Measurements from ENCODE around the gene UROC1.

Gene UROC1

GRCh38 chr3:126456211-126456610 lies 61.4 kb downstream of the UROC1 start:
- Histone ChIP-seq H3K9me3 (ENCODE audit: insufficient read depth, low read depth, low read length) (no peaks in the 10 kb centered on the region), H3K36me3 (ENCODE audit: insufficient read depth, low read depth, low read length) (peaks cover 84% of the 10 kb centered on the region), H3K4me3 (ENCODE audit: low read length) (no peak overlapping the region), H3K27ac (ENCODE audit: low read length) (no peak overlapping the region), H3K4me1 (ENCODE audit: insufficient read depth, low read length) (no peaks in the 10 kb centered on the region), H3K27me3 (ENCODE audit: insufficient read depth, low read length) (no peaks in the 10 kb centered on the region), H3K9ac (ENCODE audit: low read depth, low read length) (no peak overlapping the region)

DNA sequence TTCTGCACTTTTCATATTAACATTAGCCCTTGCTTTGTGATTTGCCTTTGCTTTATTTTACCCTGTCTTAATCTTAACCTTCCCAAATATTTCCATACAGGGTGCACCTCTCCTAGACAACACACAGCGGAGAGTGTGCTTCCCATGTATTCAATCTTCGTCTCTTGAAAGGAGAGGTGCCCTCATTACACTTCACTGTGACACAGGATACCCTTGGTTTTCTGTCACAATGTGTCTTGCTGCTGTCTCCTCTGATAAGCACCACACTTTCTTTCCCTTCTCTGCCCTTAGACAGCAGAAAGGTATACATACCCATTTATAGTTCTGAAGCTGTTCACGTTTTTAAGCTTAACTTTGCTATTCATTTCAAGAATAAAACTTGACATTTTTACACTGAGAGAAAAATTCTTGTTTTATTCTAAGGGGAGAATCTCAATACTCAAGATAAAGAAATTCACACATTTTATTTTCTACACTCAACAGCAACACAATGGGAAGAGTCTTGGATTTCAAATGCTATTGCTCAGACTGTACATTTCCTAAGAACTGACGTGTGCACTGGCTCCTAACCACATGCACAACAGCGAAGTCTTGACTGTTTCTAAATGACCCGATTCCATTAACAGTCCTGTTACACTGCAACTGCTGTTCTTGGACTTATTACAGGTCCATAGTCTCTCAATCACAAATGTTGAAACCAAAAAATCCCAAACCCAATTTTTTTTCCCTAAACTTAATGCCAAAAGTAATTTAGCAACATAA lies 63.0 kb downstream of the UROC1 start:
- Histone ChIP-seq H3K4me1 (ENCODE audit: insufficient read depth, low read length) (no peaks in the 10 kb centered on the region), H3K27me3 (ENCODE audit: insufficient read depth, low read length) (no peaks in the 10 kb centered on the region), H3K9ac (ENCODE audit: low read depth, low read length) (no peak overlapping the region), H3K36me3 (ENCODE audit: insufficient read depth, low read depth, low read length) (peaks cover 84% of the 10 kb centered on the region), H3K9me3 (ENCODE audit: insufficient read depth, low read depth, low read length) (no peaks in the 10 kb centered on the region), H3K4me3 (ENCODE audit: low read length) (no peak overlapping the region), H3K27ac (ENCODE audit: low read length) (no peak overlapping the region)

DNA sequence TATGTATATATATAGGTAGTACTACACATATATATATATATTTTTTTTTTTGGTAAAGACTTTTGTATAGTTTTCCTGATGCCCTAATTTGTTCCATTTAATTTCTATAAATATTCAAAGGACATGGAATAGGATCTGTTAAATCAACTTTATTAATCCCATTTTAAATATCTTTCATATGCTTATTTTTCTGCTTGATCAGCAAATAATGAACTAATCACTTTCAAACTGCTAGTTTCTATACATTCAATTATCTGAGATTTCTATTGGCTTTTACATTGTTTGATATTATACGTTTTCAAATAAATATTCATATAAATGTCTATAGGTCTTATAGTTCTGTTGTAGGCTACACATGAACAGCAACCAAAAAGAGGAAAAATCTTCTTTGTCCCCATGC lies 63.5 kb downstream of the UROC1 start:
- peaks cover 81% of the 10 kb centered on the region for H3K36me3 ChIP-seq (ENCODE audit: insufficient read depth, low read depth, low read length)
- no peak overlapping the region for H3K4me3 ChIP-seq (ENCODE audit: low read length)
- H3K27ac ChIP-seq (ENCODE audit: low read length) = no peak overlapping the region
- no peaks in the 10 kb centered on the region for H3K9me3 ChIP-seq (ENCODE audit: insufficient read depth, low read depth, low read length)
- no peaks in the 10 kb centered on the region for H3K4me1 ChIP-seq (ENCODE audit: insufficient read depth, low read length)
- no peak overlapping the region for H3K9ac ChIP-seq (ENCODE audit: low read depth, low read length)
- H3K27me3 ChIP-seq (ENCODE audit: insufficient read depth, low read length) = no peaks in the 10 kb centered on the region

DNA sequence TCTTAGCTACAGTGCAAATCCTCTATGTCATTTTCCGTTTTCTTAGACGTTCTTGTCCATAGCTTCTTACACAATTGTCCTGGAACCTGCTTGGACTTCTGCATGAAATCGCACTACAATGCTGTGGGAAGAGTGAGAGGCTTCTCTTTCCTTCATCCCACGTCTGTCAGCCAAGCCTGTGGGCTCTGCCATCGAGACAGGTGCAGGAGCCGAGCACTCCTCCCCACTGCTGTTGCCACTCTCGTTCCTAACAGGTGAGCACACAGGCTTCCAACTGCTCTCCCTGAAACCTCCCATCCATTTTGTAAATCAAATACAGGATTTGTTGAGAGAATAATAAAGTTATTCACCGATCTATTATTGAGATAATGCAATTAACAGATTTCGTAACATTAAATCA lies 65.4 kb downstream of the UROC1 start:
- Histone ChIP-seq H3K4me1 (ENCODE audit: insufficient read depth, low read length) (no peaks in the 10 kb centered on the region), H3K36me3 (ENCODE audit: insufficient read depth, low read depth, low read length) (peaks cover 70% of the 10 kb centered on the region), H3K27me3 (ENCODE audit: insufficient read depth, low read length) (no peaks in the 10 kb centered on the region), H3K9ac (ENCODE audit: low read depth, low read length) (no peak overlapping the region), H3K27ac (ENCODE audit: low read length) (no peak overlapping the region), H3K4me3 (ENCODE audit: low read length) (no peak overlapping the region), H3K9me3 (ENCODE audit: insufficient read depth, low read depth, low read length) (no peaks in the 10 kb centered on the region)

DNA sequence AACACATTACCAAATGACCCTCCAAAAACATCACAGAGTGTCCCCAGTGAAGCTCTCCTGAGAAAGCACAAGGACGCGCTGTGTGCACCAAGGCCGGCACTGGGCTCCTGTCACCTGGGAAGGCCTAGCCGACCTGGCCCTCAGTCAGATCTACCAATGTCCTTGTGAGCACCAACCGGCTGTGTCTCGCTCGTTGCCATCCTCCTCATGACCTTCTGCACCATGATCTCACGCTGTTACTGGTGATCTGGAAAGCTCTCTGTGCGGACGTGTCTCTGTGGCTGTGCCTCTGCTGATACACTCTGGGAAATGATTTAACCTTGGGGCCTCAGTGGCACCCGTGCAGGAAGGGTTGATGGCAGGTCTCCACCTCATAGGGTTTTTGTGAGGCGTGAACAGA lies 66.1 kb downstream of the UROC1 start:
- Histone ChIP-seq H3K9me3 (ENCODE audit: insufficient read depth, low read depth, low read length) (no peaks in the 10 kb centered on the region), H3K36me3 (ENCODE audit: insufficient read depth, low read depth, low read length) (peaks cover 63% of the 10 kb centered on the region), H3K27ac (ENCODE audit: low read length) (no peak overlapping the region), H3K4me1 (ENCODE audit: insufficient read depth, low read length) (0 out of 2 replicates have a peak, but pooled peaks cover 5% of the 10 kb centered on the region), H3K27me3 (ENCODE audit: insufficient read depth, low read length) (no peaks in the 10 kb centered on the region), H3K4me3 (ENCODE audit: low read length) (no peak overlapping the region), H3K9ac (ENCODE audit: low read depth, low read length) (no peak overlapping the region)

- no peak overlapping the region for H3K4me3 ChIP-seq (ENCODE audit: low read length)
- no peaks in the 10 kb centered on the region for H3K9me3 ChIP-seq (ENCODE audit: insufficient read depth, low read depth, low read length)
- no peak overlapping the region for H3K27ac ChIP-seq (ENCODE audit: low read length)
- H3K36me3 ChIP-seq (ENCODE audit: insufficient read depth, low read depth, low read length) = peaks cover 63% of the 10 kb centered on the region
- 0 out of 2 replicates have a peak, but pooled peaks cover 6% of the 10 kb centered on the region for H3K4me1 ChIP-seq (ENCODE audit: insufficient read depth, low read length)
- no peak overlapping the region for H3K9ac ChIP-seq (ENCODE audit: low read depth, low read length)
- H3K27me3 ChIP-seq (ENCODE audit: insufficient read depth, low read length) = no peaks in the 10 kb centered on the region
Measured at GRCh38 chr3:126450744-126451143, 66.8 kb downstream of the UROC1 start.

- no peak overlapping the region for H3K4me3 ChIP-seq (ENCODE audit: low read length)
- H3K4me1 ChIP-seq (ENCODE audit: insufficient read depth, low read length) = 0 out of 2 replicates have a peak, but pooled peaks cover 6% of the 10 kb centered on the region
- H3K36me3 ChIP-seq (ENCODE audit: insufficient read depth, low read depth, low read length) = peaks cover 59% of the 10 kb centered on the region
- H3K27me3 ChIP-seq (ENCODE audit: insufficient read depth, low read length) = no peaks in the 10 kb centered on the region
- H3K27ac ChIP-seq (ENCODE audit: low read length) = no peak overlapping the region
- no peaks in the 10 kb centered on the region for H3K9me3 ChIP-seq (ENCODE audit: insufficient read depth, low read depth, low read length)
- no peak overlapping the region for H3K9ac ChIP-seq (ENCODE audit: low read depth, low read length)
Measured at GRCh38 chr3:126450219-126450618, 67.4 kb downstream of the UROC1 start.

GRCh38 chr3:126449621-126450051 lies 67.9 kb downstream of the UROC1 start:
- H3K4me3 ChIP-seq (ENCODE audit: low read length) = no peak overlapping the region
- no peak overlapping the region for H3K9ac ChIP-seq (ENCODE audit: low read depth, low read length)
- H3K36me3 ChIP-seq (ENCODE audit: insufficient read depth, low read depth, low read length) = peaks cover 53% of the 10 kb centered on the region
- H3K27ac ChIP-seq (ENCODE audit: low read length) = no peak overlapping the region
- no peaks in the 10 kb centered on the region for H3K27me3 ChIP-seq (ENCODE audit: insufficient read depth, low read length)
- H3K4me1 ChIP-seq (ENCODE audit: insufficient read depth, low read length) = 0 out of 2 replicates have a peak, but pooled peaks cover 6% of the 10 kb centered on the region
- no peaks in the 10 kb centered on the region for H3K9me3 ChIP-seq (ENCODE audit: insufficient read depth, low read depth, low read length)

- H3K9ac ChIP-seq (ENCODE audit: low read depth, low read length) = no peak overlapping the region
- H3K4me3 ChIP-seq (ENCODE audit: low read length) = no peak overlapping the region
- peaks cover 47% of the 10 kb centered on the region for H3K36me3 ChIP-seq (ENCODE audit: insufficient read depth, low read depth, low read length)
- no peaks in the 10 kb centered on the region for H3K9me3 ChIP-seq (ENCODE audit: insufficient read depth, low read depth, low read length)
- H3K27ac ChIP-seq (ENCODE audit: low read length) = no peak overlapping the region
- no peaks in the 10 kb centered on the region for H3K27me3 ChIP-seq (ENCODE audit: insufficient read depth, low read length)
- 0 out of 2 replicates have a peak, but pooled peaks cover 6% of the 10 kb centered on the region for H3K4me1 ChIP-seq (ENCODE audit: insufficient read depth, low read length)
Measured at GRCh38 chr3:126448893-126449180, 68.7 kb downstream of the UROC1 start.

- Histone ChIP-seq H3K4me1 (ENCODE audit: insufficient read depth, low read length) (0 out of 2 replicates have a peak, but pooled peaks cover 6% of the 10 kb centered on the region), H3K9ac (ENCODE audit: low read depth, low read length) (no peak overlapping the region), H3K36me3 (ENCODE audit: insufficient read depth, low read depth, low read length) (peaks cover 44% of the 10 kb centered on the region)
Measured at GRCh38 chr3:126448136-126448892, 69.3 kb downstream of the UROC1 start.

DNA sequence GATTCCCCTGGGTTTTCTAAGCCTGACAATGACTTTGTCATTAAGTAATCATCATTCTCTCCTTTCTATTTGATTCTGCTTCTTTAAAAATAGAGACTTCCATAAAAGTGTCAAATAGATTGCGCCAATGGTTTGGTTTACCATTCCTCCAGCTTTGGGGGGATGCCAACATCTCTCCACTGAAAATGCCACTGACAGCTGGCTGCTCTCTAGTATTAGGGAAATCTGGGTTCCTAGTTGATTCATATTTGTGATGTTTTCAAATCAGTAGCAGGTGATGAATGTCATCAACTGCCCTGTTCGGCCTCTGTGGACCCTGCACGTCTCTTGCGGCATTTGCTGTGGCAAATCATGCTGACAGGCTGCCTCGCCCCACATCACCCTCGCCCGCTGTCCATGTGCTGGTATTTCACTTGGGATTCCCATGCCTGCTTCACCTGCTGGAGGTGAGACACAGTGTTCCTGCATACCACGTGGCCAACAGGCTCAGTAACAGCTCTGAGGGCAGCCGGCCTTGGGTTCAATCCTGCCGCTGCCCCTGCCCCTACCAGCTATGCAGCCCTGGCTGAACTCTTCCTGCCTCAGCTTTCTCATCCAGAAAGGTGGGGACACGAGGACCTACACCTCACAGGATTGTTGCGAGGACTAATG lies 70.0 kb downstream of the UROC1 start:
- no peaks in the 10 kb centered on the region for H3K27me3 ChIP-seq (ENCODE audit: insufficient read depth, low read length)
- H3K27ac ChIP-seq (ENCODE audit: low read length) = no peak overlapping the region
- no peaks in the 10 kb centered on the region for H3K9me3 ChIP-seq (ENCODE audit: insufficient read depth, low read depth, low read length)
- H3K36me3 ChIP-seq (ENCODE audit: insufficient read depth, low read depth, low read length) = peaks cover 38% of the 10 kb centered on the region
- no peak overlapping the region for H3K4me3 ChIP-seq (ENCODE audit: low read length)
- H3K4me1 ChIP-seq (ENCODE audit: insufficient read depth, low read length) = 0 out of 2 replicates have a peak, but pooled peaks cover 6% of the 10 kb centered on the region
- no peak overlapping the region for H3K9ac ChIP-seq (ENCODE audit: low read depth, low read length)

More at GRCh38 chr3:126448136-126448892, 69.3 kb downstream of the UROC1 start:
- Histone ChIP-seq H3K9me3 (ENCODE audit: insufficient read depth, low read depth, low read length) (no peaks in the 10 kb centered on the region), H3K27me3 (ENCODE audit: insufficient read depth, low read length) (no peaks in the 10 kb centered on the region), H3K4me3 (ENCODE audit: low read length) (no peak overlapping the region), H3K27ac (ENCODE audit: low read length) (no peak overlapping the region)
